Right lobe of liver (tissue), 6 donors: ENCODE measurements around the gene GNAL. TPM values are rescaled to one million over a fixed set of nuclear protein-coding genes. Genes with fewer than 3 reads are reported as not detected.

ENCODE experiments used
- ATAC-seq, 4 donors: fragments of 200-7000 bp; cut with Tn5 transposase; one replicate each; pipeline ENCODE4 v1.9.1; 2020; ENCODE audit warnings: mild to moderate bottlenecking in 4 of 4, moderate library complexity in 4 of 4
- DNase-seq, 3 donors: peaks; one replicate each; pipeline ENCODE4 v3.0.0-alpha.2; 2020
- H3K27ac ChIP-seq, 3 donors: fragments of 200-600 bp; one replicate each; pipeline ENCODE4 v1.8.0; 2022
- H3K27me3 ChIP-seq, 2 donors: fragments of 200-600 bp; one replicate each; pipeline ENCODE4 v1.8.0; 2022
- H3K36me3 ChIP-seq, 4 donors: fragments of 200-600 bp; sonication (generic) in 1 of 4; one replicate each; pipeline versions ENCODE4 v1.5.1 to v1.8.0; 2017 to 2022; ENCODE audit warnings: control low read depth in 1 of 4
- H3K4me1 ChIP-seq, 4 donors: fragments of 200-600 bp; sonication (generic) in 1 of 4; one replicate each; pipeline versions ENCODE4 v1.5.1 to v1.8.0; 2017 to 2022; ENCODE audit warnings: control low read depth in 1 of 4
- H3K4me3 ChIP-seq, 3 donors: fragments of 200-600 bp; one replicate each; pipeline ENCODE4 v1.8.0; 2022
- H3K9me3 ChIP-seq, 4 donors: fragments of 200-600 bp; sonication (generic) in 1 of 4; one replicate each; pipeline versions ENCODE4 v1.5.1 to v1.8.0; 2017 to 2022; ENCODE audit warnings: control low read depth in 1 of 4
- CTCF ChIP-seq, 4 donors: fragments of 200-600 bp in 3 of 4; fragments of 450-650 bp in 1 of 4; IDR thresholded peaks; one replicate each; pipeline versions ENCODE4 v1.5.1 to v1.8.0; 2016 to 2022; ENCODE audit warnings: antibody characterized with exemption in 4 of 4, mild to moderate bottlenecking in 2 of 4
- POLR2A ChIP-seq: fragments of 450-650 bp; IDR thresholded peaks from one replicate; pipeline ENCODE4 v1.6.1; 2017; ENCODE audit warnings: antibody characterized with exemption, mild to moderate bottlenecking
- WGBS: methylation state at CpG from one replicate; pipeline ENCODE4 v1.1.6; 2018; ENCODE audit warnings: low coverage, low lambda C conversion rate; ENCODE audit not compliant: insufficient coverage; ENCODE audit errors: missing lambda C conversion rate; 5-methylcytosine and 5-hydroxymethylcytosine counted together
- intact Hi-C, 2 donors: fragments of 100-400 bp; cut with DNase I; formaldehyde crosslinking; loops; one replicate each; pipeline versions ENCODE4 v1.11.2 to v1.14.1; 2022
- total RNA-seq, 6 experiments: library from RNA; depleted of rRNA in 2 of 6; stranded (reverse); fragments of >200 nt in 2 of 6; fragmentation: NEBNext Ultra II Directional in 3 of 6; extraction: Animal tissue kit (Norgen Biotek cat#: 25700) in 3 of 6; gene quantifications; one replicate each; pipeline versions ENCODE4 v1.1.0 to v1.2.4, GENCODE V29; 2016 to 2023
- donor health status: DM: no; HTN: yes; CAD: no.
- donor health status: DM: no; HTN: no; CAD: no.
- donor health status: DM: no; HTN: no; CAD: no.
- donor health status: DM: no; HTN: yes; CAD: no.
- donor health status: DM: no; HTN: yes; CAD: no.

The GNAL gene
- total RNA-seq, 6 experiments from 2014 or later: 0.19 to 1.9 (median 1.2) TPM

GRCh38 chr18:11897781-11898180, 208.7 kb downstream of the GNAL start:
- 10% methylated on average over 1 of the region's 1 CpG for WGBS
- H3K27me3 ChIP-seq: no peaks in the 10 kb centered on the region
- DNase-seq: no peak
- H3K9me3 ChIP-seq: no peaks in the 10 kb centered on the region
- ATAC-seq: no peak
- TF ChIP-seq CTCF (IDR thresholded peaks at IDR 0.05): no peak
- TF ChIP-seq POLR2A: no peak
- intact Hi-C loops: no loop called here
- H3K4me1 ChIP-seq: no peaks in the 10 kb centered on the region
- no peak overlapping the region for H3K27ac ChIP-seq
- H3K4me3 ChIP-seq: no peak overlapping the region
- peaks cover 0 to 13% (median under 1%) of the 10 kb centered on the region in 4 donors for H3K36me3 ChIP-seq

GRCh38 chr18:11899063-11899462, 210.0 kb downstream of the GNAL start:
- H3K4me1 ChIP-seq: no peaks in the 10 kb centered on the region
- no peak overlapping the region for H3K4me3 ChIP-seq
- H3K27ac ChIP-seq: no peak overlapping the region
- TF ChIP-seq POLR2A (no peak), CTCF (IDR thresholded peaks at IDR 0.05) (no peak)
- no peaks in the 10 kb centered on the region for H3K9me3 ChIP-seq
- intact Hi-C loops: no loop called here
- 91% methylated on average over 1 of the region's 3 CpGs for WGBS
- DNase-seq (no peak), ATAC-seq (no peak)
- peaks cover 0 to 13% (median under 1%) of the 10 kb centered on the region in 4 donors for H3K36me3 ChIP-seq
- H3K27me3 ChIP-seq: no peaks in the 10 kb centered on the region

GRCh38 chr18:11901826-11902438, 212.9 kb downstream of the GNAL start:
- no peak for ATAC-seq

GRCh38 chr18:11902522-11903292, 213.6 kb downstream of the GNAL start:
- H3K36me3 ChIP-seq: peaks cover 0 to 9% (median 0%) of the 10 kb centered on the region in 4 donors
- H3K4me3 ChIP-seq: no peak overlapping the region
- H3K27me3 ChIP-seq: no peaks in the 10 kb centered on the region
- H3K27ac ChIP-seq: no peak overlapping the region
- intact Hi-C loops: no loop called here
- no peaks in the 10 kb centered on the region for H3K9me3 ChIP-seq
- H3K4me1 ChIP-seq: peaks cover 0 to 15% (median 7%) of the 10 kb centered on the region in 4 donors
- 83% methylated on average over 6 of the region's 7 CpGs for WGBS
- TF ChIP-seq CTCF (IDR thresholded peaks at IDR 0.05) (no peak), POLR2A (no peak)
- DNase-seq (no peak), ATAC-seq (no peak)

More at GRCh38 chr18:11901826-11902438, 212.9 kb downstream of the GNAL start:
- Histone ChIP-seq H3K36me3 (peaks cover 0 to 9% (median 0%) of the 10 kb centered on the region in 4 donors), H3K9me3 (no peaks in the 10 kb centered on the region), H3K4me1 (peaks cover 0 to 13% (median 4%) of the 10 kb centered on the region in 4 donors), H3K27me3 (no peaks in the 10 kb centered on the region), H3K4me3 (no peak overlapping the region), H3K27ac (no peak overlapping the region)
- no peak for TF ChIP-seq POLR2A
- intact Hi-C loops: no loop called here
- DNase-seq: no peak
- WGBS: 89% methylated on average over 3 of the region's 5 CpGs

- ATAC-seq: no peak
- Histone ChIP-seq H3K27ac (peak overlapping the region in 2 of 3 donors; percentile 42 to 45), H3K4me1 (peaks cover 0 to 26% (median 12%) of the 10 kb centered on the region in 4 donors), H3K9me3 (no peaks in the 10 kb centered on the region), H3K4me3 (peak overlapping the region in 1 of 3 donors; percentile 15), H3K36me3 (peaks cover 0 to 9% (median 0%) of the 10 kb centered on the region in 4 donors), H3K27me3 (no peaks in the 10 kb centered on the region)
- 60% methylated on average over 4 of the region's 4 CpGs for WGBS
- intact Hi-C loops: no loop called here
- no peak for TF ChIP-seq CTCF (IDR thresholded peaks at IDR 0.05)
- TF ChIP-seq POLR2A: no peak
- no peak for DNase-seq
Observed at GRCh38 chr18:11905613-11906012, 216.5 kb downstream of the GNAL start.
